Gastrocnemius medialis (tissue), 4 donors: Measurements from ENCODE around the gene C11orf52.

Experiments used
- CTCF ChIP-seq, 5 experiments: fragments of 450-650 bp in 3 of 5; fragments of 200-600 bp in 2 of 5; sonication (generic) in 2 of 5; IDR thresholded peaks in 4 of 5; conservative IDR thresholded peaks in 1 of 5; 1 replicate in 4 of 5; 2 replicates in 1 of 5; pipeline ENCODE4 v1.5.1; 2016 to 2019; ENCODE audit warnings: antibody characterized with exemption in 5 of 5, mild to moderate bottlenecking in 3 of 5, moderate library complexity in 3 of 5
- POLR2A ChIP-seq, 2 donors: fragments of 450-650 bp; IDR thresholded peaks; one replicate each; pipeline ENCODE4 v1.6.1; 2017; ENCODE audit warnings: antibody characterized with exemption in 2 of 2, mild to moderate bottlenecking in 2 of 2, moderate library complexity in 2 of 2

DNA sequence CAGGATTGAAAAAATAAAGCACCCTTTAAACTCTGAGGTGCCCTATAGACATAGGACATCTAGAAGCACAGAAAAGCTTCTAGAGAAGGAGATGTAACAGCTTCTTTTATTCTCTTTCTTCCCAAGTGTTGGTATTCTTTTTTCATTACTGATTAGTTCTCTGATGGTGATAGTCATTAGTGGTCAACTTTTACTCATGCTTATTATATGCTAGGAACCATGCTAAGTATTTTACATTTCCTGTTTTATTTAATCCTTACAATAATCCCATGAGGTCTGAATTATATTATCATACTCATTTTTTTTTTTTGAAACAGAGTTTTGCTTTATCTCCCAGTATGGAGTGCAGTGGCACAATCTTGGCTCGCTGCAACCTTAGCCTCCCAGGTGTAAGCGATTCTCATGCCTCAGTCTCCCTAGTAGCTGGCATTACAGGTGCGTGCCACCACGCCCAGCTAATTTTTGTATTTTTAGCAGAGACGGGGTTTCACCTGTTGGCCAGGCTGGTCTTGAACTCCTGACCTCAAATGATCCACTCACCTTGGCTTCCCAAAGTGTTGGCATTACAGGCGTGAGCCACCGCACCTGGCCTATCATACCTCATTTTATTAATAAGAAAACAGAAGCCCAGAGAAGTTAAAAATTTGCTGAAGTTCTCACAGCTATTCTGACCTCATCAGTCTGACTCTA lies 3.0 kb downstream of the C11orf52 start:
- TF ChIP-seq CTCF (IDR thresholded peaks at IDR 0.05 in 4 of 5, conservative IDR thresholded peaks at IDR 0.05 in 1 of 5) (no peak), POLR2A (IDR thresholded peaks at IDR 0.05) (no peak)
